ENCODE data around the gene CALML3.
A peak's percentile ranks its signal among the peaks of the same experiment; 100 is the strongest.

Gene CALML3

GRCh38 chr10:5547681-5547930, 22.8 kb downstream of the CALML3 start:
- no peak overlapping the region for H3K4me3 Mint-ChIP-seq
- H3K27ac Mint-ChIP-seq, result no peak overlapping the region
- ATAC-seq (no peak), DNase-seq (ENCODE audit: low spot score in 2 of 2) (no peak)
- no peaks in the 10 kb centered on the region for H3K9me3 Mint-ChIP-seq
- H3K36me3 Mint-ChIP-seq, result no peaks in the 10 kb centered on the region
- H3K4me1 Mint-ChIP-seq, result peaks cover 17% of the 10 kb centered on the region

- peaks cover 22% of the 10 kb centered on the region for H3K4me1 Mint-ChIP-seq
- H3K4me3 Mint-ChIP-seq, result no peak overlapping the region
- H3K36me3 Mint-ChIP-seq, result no peaks in the 10 kb centered on the region
- ATAC-seq (no peak), DNase-seq (ENCODE audit: low spot score in 2 of 2) (no peak)
- no peaks in the 10 kb centered on the region for H3K9me3 Mint-ChIP-seq
- H3K27ac Mint-ChIP-seq, result no peak overlapping the region
These were observed 23.3 kb downstream of the CALML3 start for GRCh38 chr10:5547931-5548660.

GRCh38 chr10:5549462-5550249, 24.9 kb downstream of the CALML3 start:
- no peak overlapping the region for H3K27ac Mint-ChIP-seq
- no peak overlapping the region for H3K4me3 Mint-ChIP-seq
- DNase-seq (ENCODE audit: low spot score in 2 of 2) (no peak), ATAC-seq (no peak)
- H3K9me3 Mint-ChIP-seq, result no peaks in the 10 kb centered on the region
- H3K36me3 Mint-ChIP-seq, result no peaks in the 10 kb centered on the region
- H3K4me1 Mint-ChIP-seq, result peaks cover 26% of the 10 kb centered on the region

GRCh38 chr10:5550250-5550545, 25.4 kb downstream of the CALML3 start:
- H3K27ac Mint-ChIP-seq, result no peak overlapping the region

GRCh38 chr10:5550621-5551530, 26.1 kb downstream of the CALML3 start:
- no peak for ATAC-seq
- no peak for DNase-seq (ENCODE audit: low spot score in 2 of 2)
- H3K9me3 Mint-ChIP-seq, result no peaks in the 10 kb centered on the region
- no peaks in the 10 kb centered on the region for H3K36me3 Mint-ChIP-seq
- no peak overlapping the region for H3K4me3 Mint-ChIP-seq
- peaks cover 26% of the 10 kb centered on the region for H3K4me1 Mint-ChIP-seq
- peak overlapping the region; percentile 52 for H3K27ac Mint-ChIP-seq

More at GRCh38 chr10:5550250-5550545, 25.4 kb downstream of the CALML3 start:
- no peak for ATAC-seq
- H3K4me1 Mint-ChIP-seq, result peaks cover 26% of the 10 kb centered on the region
- H3K9me3 Mint-ChIP-seq, result no peaks in the 10 kb centered on the region
- no peak overlapping the region for H3K4me3 Mint-ChIP-seq
- DNase-seq (ENCODE audit: low spot score in 2 of 2), result no peak
- H3K36me3 Mint-ChIP-seq, result no peaks in the 10 kb centered on the region

GRCh38 chr10:5551531-5552375, 27.0 kb downstream of the CALML3 start:
- Mint-ChIP-seq H3K4me3 (peak overlapping the region; percentile 40), H3K36me3 (no peaks in the 10 kb centered on the region), H3K27ac (peak overlapping the region; percentile 52), H3K9me3 (no peaks in the 10 kb centered on the region), H3K4me1 (peaks cover 26% of the 10 kb centered on the region)
- DNase-seq (ENCODE audit: low spot score in 2 of 2), result peak; percentile 33 to 70
- peak; percentile 68 for ATAC-seq

- Mint-ChIP-seq H3K9me3 (no peaks in the 10 kb centered on the region), H3K27ac (no peak overlapping the region), H3K36me3 (no peaks in the 10 kb centered on the region), H3K4me3 (peak overlapping the region; percentile 2), H3K4me1 (peaks cover 26% of the 10 kb centered on the region)
- DNase-seq (ENCODE audit: low spot score in 2 of 2) (no peak), ATAC-seq (no peak)
These were observed 27.9 kb downstream of the CALML3 start for GRCh38 chr10:5552376-5553321.

GRCh38 chr10:5553400-5554170, 28.8 kb downstream of the CALML3 start:
- Mint-ChIP-seq H3K36me3 (no peaks in the 10 kb centered on the region), H3K4me1 (peaks cover 26% of the 10 kb centered on the region), H3K4me3 (no peak overlapping the region), H3K27ac (no peak overlapping the region), H3K9me3 (no peaks in the 10 kb centered on the region)
- DNase-seq (ENCODE audit: low spot score in 2 of 2) (no peak), ATAC-seq (no peak)

GRCh38 chr10:5555021-5555510, 30.3 kb downstream of the CALML3 start:
- ATAC-seq (no peak), DNase-seq (ENCODE audit: low spot score in 2 of 2) (no peak)
- no peak overlapping the region for H3K27ac Mint-ChIP-seq
- H3K4me1 Mint-ChIP-seq, result peaks cover 26% of the 10 kb centered on the region
- H3K9me3 Mint-ChIP-seq, result no peaks in the 10 kb centered on the region
- no peak overlapping the region for H3K4me3 Mint-ChIP-seq
- no peaks in the 10 kb centered on the region for H3K36me3 Mint-ChIP-seq

GRCh38 chr10:5555881-5556280, 31.1 kb downstream of the CALML3 start:
- Mint-ChIP-seq H3K4me1 (peaks cover 25% of the 10 kb centered on the region), H3K4me3 (no peak overlapping the region), H3K27ac (no peak overlapping the region), H3K9me3 (no peaks in the 10 kb centered on the region), H3K36me3 (no peaks in the 10 kb centered on the region)
- ATAC-seq (no peak), DNase-seq (ENCODE audit: low spot score in 2 of 2) (no peak)

GRCh38 chr10:5556576-5556975, 31.8 kb downstream of the CALML3 start:
- ATAC-seq (no peak), DNase-seq (ENCODE audit: low spot score in 2 of 2) (no peak)
- Mint-ChIP-seq H3K9me3 (no peaks in the 10 kb centered on the region), H3K27ac (no peak overlapping the region), H3K36me3 (no peaks in the 10 kb centered on the region), H3K4me3 (no peak overlapping the region), H3K4me1 (peaks cover 18% of the 10 kb centered on the region)

- Mint-ChIP-seq H3K36me3 (no peaks in the 10 kb centered on the region), H3K9me3 (no peaks in the 10 kb centered on the region), H3K27ac (no peak overlapping the region), H3K4me1 (peaks cover 12% of the 10 kb centered on the region), H3K4me3 (no peak overlapping the region)
- no peak for DNase-seq (ENCODE audit: low spot score in 2 of 2)
- no peak for ATAC-seq
These were observed 32.4 kb downstream of the CALML3 start for GRCh38 chr10:5557040-5557721.
